ENCODE data around the gene ZNF217.
"Not testable (repeated sequence)": the region's sequence is repeated elsewhere in the genome, so short reads cannot be mapped to it uniquely, and the experiment has no call there.

The ZNF217 gene

DNA sequence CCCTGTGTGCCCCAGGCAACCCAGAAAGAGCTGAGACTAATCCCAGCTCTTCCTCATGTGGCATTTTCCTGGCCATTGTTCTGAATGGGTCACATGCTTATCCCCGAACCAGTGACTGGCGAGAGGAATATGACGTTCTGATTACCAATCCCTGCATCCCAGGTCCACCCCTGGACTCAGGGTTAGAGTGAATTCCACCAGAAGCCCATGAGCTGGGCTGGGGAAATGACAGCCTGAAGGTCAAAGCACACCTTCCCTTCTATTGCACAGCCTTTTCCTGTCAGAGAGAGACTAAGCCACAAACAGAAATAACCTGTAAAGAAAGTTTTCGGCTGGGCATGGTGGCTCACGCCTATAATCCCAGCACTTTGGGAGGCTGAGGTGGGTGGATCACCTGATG lies 70.9 kb downstream of the ZNF217 start:
- no peak for DNase-seq

DNA sequence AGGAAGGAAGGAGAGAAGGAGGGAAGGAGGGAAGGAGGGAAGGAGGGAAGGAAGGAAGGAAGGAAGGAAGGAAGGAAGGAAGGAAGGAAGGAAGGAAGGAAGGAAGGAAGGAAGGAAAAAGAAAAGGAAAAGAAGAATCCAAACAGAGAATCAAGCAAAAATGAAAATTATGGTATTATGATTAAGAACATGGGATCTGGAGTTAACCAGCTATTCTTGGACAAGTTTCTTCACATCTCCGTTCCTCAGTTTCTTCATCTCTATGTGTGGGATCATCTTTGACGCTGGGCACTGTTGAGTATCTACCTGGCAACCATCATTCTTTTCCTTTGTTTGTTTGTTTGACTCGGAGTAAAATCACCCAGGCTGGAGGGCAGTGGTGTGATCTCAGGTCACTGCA lies 71.6 kb downstream of the ZNF217 start:
- no peak for DNase-seq

DNA sequence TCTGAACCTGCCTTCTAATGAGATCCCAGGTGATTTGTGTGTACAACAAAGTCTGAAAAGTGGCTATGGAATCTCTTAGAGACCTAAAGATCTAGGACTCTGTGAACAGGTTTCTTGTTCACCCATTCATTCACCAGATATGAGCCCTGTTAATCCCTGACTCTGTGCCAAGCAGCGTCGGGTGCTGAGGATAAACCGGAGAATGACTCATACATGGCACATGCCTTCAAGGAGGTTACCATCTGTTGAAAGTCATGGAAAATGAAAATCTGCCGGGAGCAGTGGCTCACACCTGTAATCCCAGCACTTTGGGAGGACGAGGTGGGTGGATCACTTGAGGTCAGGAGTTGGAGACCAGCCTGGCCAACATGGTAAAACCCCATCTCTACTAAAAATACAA lies 72.2 kb downstream of the ZNF217 start:
- DNase-seq = not testable (repeated sequence)

DNA sequence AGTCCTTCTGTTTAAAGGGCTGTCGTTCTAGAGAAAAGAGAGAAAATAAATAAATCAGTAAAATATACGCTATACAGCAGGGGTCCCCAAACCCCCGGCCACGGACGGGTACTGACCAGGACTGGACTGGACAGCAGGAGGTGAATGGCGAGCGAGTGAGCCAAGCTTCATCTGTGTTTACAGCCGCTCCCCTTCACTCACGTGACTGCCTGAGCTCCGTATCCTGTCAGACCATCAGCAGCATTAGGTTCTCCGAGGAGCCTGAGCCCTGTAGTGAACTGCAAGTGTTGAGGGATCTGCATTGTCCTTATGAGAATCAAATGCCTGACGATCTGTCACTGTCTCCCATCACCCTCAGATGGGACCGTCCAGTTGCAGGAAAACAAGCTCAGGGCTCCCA lies 76.5 kb downstream of the ZNF217 start:
- DNase-seq = no peak
